GM18502 (cell line): Measurements from ENCODE around the gene DLG3.

Source experiments
- ATAC-seq: cut with Tn5 transposase; IDR thresholded peaks from one replicate; pipeline ENCODE4 v1.9.1; 2021; ENCODE audit warnings: mild to moderate bottlenecking; ENCODE audit not compliant: unreplicated experiment, poor library complexity

DLG3 gene

GRCh38 chrX:70437011-70437410, 7.6 kb upstream of the DLG3 start:
- no peak for ATAC-seq

GRCh38 chrX:70437921-70438665, 6.5 kb upstream of the DLG3 start:
- ATAC-seq = no peak

GRCh38 chrX:70439016-70439415, 5.6 kb upstream of the DLG3 start:
- no peak for ATAC-seq

DNA sequence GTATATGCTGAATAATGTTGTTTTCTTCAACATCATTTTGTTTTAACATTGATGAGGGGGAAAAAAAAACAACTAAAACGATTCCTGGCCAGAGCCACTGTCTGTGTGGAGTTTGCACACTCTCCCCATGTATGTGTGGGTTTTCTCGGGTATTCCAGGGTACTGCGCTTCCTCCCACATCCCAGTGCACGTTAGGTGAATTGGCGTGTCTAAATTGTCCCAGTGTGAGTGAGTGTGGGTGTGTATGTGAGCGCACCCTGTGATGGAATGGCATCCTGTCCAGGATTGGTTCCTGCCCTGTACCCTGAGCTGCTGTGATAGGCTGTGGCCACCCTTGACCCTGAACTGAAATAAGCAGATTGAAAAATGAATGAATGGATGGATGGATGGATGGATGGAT, 2.4 kb upstream of the DLG3 start:
- ATAC-seq = no peak

GRCh38 chrX:70444946-70445656, 466 bp downstream of the DLG3 start:
- ATAC-seq = no peak

DNA sequence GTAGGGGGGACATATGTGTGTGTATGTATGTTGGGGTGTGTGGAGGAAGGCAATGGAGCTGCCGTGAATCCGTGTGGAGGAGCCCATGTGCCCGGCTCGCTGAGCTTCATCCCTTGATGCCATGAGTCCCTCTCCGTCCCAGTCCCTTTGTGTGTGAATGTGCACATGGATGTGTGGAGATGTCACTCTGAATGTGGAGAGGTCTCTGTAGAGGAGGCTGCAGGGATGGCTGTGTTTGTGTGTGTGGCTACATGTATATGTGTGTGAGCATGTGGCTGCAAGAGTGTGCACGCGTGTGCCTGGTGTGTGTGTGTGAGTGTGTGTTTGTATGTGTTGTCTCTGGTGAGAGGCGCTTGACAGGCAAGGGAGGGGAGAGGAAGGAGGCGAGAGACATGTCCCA, 1.3 kb downstream of the DLG3 start:
- ATAC-seq = no peak

GRCh38 chrX:70446380-70447350, 2.0 kb downstream of the DLG3 start:
- ATAC-seq = no peak

- ATAC-seq = no peak
Measured at GRCh38 chrX:70449457-70449966, 4.9 kb downstream of the DLG3 start.

DNA sequence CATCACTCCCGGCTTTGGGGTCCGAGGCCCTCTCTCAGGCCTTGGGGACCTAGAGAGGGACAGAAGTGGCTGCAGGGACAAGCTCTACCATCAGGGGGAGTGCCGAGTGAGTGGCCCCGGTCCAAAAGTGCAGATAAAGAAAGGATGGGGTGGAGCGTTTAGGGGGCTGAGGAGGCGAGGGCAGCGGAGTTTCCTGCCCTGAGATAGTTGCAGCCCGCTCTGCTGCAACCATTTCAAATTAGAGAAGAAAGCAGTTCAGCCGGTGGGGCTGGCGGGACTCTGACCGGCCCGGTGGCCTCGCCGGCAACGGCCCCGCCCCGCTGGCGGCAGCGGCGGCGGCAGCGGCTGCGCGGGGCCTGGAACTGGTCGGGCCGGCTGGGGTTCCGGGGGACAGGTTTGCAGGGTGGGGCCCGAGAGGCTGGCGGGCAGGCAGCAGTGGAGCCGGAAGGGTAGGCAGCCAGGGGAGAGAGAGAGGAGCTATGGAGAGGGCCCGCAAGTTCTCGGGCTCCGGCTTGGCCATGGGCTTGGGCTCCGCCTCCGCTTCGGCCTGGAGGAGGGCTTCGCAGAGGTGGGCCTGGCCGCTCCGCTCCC, 7.6 kb downstream of the DLG3 start:
- peak; percentile 45 for ATAC-seq

GRCh38 chrX:70453024-70453618, 8.5 kb downstream of the DLG3 start:
- no peak for ATAC-seq

- ATAC-seq = peak; percentile 58
Measured at GRCh38 chrX:70454441-70455365, 10.1 kb downstream of the DLG3 start.

DNA sequence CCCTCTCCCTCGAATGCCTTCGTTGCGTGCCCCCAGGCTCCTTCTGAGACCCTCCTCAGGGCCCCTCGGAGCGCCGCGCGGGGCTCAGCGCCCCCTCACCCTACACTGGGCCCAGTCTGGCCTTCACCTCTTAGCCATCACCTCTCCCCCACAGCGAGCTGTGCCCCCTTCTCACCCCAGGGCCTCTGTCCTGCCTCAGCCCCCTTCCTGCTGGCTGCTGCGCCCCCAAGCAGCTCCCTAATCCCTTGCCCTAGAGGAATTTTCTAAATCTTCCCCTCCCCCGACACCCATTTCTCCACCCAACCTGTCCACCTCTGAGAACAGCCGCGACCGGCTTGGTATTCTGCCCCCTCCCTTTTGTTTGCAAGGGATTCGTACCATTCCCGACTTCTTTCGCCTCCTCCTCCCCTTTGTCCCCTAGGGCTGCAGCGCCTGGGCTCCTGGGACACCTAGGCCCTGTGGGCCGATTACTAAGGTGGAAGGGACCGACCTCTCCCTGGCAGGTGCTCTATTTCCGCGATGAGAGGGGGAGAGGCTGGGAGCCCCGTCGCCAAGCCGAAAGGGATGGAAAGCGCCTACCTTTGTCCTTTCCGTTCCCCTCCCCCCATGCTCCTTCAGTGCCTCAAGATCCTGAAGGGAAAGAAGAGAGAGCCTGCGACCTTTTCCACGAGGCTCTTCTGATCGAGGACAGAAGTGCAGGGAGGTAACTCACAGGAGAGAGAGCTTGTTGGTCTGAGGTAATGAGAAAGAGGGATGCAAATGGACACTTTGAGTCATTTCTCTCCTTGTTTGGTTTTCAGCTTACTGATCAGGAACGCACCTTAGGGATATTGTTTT, 10.9 kb downstream of the DLG3 start:
- peak; percentile 34 for ATAC-seq

DNA sequence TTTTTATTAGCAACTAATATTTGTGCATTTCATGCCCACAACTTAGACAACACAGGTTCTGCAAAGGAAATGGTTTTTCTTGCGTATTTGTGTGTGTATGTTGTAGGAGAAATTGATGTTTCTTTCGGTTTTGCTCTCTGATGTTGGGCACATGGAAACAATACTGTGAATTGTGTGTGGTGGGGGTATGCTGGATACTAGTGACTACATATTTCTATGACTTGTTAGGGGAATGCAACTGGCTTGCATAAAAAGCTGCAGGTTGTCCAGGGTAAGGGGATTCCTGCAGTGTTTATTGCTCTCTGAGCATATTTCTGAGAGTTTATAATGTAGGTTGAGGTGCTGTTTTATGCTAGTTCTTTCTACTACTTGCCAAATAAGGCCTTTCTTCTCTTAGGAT, 11.6 kb downstream of the DLG3 start:
- ATAC-seq = peak; percentile 30

DNA sequence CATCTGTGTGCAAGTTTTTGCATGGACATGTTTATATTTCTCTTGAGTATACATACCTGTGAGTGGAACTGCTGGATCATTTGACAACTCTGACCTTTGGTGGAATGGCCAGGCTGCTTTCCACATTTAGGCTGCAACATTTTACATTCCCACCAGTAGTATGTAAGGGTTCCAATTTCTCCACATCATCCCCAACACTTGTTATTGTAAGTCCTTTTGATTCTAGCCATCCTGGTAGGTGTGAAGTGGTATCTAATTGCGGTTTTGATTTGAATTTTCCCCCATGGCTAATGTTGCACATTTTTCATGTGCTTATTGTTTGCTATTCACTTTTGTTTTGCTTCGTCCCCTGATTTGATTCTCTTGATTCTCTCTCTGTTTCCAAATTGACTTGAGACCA, 16.4 kb downstream of the DLG3 start:
- ATAC-seq = no peak

- no peak for ATAC-seq
Measured at GRCh38 chrX:70464051-70464450, 19.4 kb downstream of the DLG3 start.

- no peak for ATAC-seq
Measured at GRCh38 chrX:70466968-70467367, 22.3 kb downstream of the DLG3 start.

GRCh38 chrX:70468709-70469108, 24.1 kb downstream of the DLG3 start:
- no peak for ATAC-seq

DNA sequence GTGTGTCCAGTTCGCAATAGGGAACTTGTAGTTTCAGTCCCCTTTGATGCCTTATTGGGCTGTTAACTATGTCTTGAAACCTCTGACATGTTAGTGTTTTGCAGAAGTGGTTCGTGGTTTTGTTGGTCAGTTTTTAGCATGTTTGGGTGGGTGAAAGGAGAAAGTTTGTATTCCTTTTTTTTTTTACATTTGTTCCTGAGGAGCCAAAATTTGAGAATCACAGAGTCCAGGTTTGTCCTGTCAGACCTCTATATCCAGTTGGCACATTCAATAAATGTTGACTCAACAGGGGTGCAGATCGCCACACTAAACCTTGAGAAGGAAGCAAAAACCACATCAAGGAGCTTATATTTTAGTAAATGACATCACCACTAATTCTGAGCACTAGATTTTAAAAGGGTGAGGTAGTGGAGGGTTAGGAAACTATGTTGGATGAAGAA, 26.2 kb downstream of the DLG3 start:
- peak; percentile 61 for ATAC-seq
